ENCODE results near the gene LCK.
"Not testable (repeated sequence)": the region's sequence is repeated elsewhere in the genome, so short reads cannot be mapped to it uniquely, and the experiment has no call there.

The LCK gene

DNA sequence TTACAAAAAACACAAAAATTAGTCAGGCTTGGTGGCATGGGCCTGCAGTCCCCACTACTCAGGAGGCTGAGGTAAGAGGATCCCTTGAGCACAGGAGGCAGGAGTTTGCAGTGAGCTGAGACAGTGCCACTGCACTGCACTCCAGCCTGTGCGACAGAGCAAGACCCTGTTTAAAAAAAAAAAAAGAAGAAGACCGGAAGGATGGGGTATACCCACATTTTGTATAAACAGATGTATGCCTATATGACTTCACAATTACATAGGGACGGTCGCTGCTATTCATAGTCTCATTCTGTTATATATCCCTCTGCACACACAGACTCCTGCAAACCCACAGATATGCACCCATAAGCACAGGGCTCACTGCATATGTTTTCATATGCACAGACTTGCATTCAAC lies 12.7 kb downstream of the LCK start:
- no peak overlapping the region for H3K4me2 ChIP-seq (ENCODE audit: low read length)
- H3K27me3 ChIP-seq (ENCODE audit: control insufficient read depth, insufficient read depth, low read length) = peaks cover 10% of the 10 kb centered on the region
- peaks cover 5% of the 10 kb centered on the region for H3K4me1 ChIP-seq (ENCODE audit: control insufficient read depth, insufficient read depth, low read length)
- H3K4me3 ChIP-seq (ENCODE audit: low read length) = no peak overlapping the region
- H3K9me3 ChIP-seq (replicated peaks; ENCODE audit: low read length) = no peaks in the 10 kb centered on the region
- no peak overlapping the region for H3K9ac ChIP-seq (ENCODE audit: low read depth, low read length)
- no peaks in the 10 kb centered on the region for H3K36me3 ChIP-seq (ENCODE audit: insufficient read depth, low read length)

DNA sequence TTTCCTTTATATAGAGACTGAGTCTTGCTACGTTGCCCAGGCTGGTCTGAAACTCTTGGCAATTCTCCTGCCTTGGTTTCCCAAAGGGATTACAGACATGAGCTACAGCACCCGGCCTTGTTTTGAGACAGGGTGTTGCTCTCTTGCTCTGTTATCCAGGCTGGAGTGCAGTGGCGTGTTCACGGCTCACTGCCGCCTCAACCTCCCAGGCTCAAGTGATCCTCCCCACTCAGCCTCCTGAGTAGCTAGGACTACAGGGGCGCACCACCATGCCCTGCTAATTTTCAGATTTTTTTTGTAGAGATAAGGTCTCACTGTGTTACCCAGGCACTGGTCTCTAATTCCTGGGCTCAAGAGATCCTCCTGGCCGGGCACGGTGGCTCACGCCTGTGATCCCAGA lies 14.8 kb downstream of the LCK start:
- H3K9ac ChIP-seq (ENCODE audit: low read depth, low read length) = no peak overlapping the region
- peaks cover 15% of the 10 kb centered on the region for H3K27me3 ChIP-seq (ENCODE audit: control insufficient read depth, insufficient read depth, low read length)
- peaks cover 5% of the 10 kb centered on the region for H3K4me1 ChIP-seq (ENCODE audit: control insufficient read depth, insufficient read depth, low read length)
- H3K4me2 ChIP-seq (ENCODE audit: low read length) = no peak overlapping the region
- H3K9me3 ChIP-seq (replicated peaks; ENCODE audit: low read length) = no peaks in the 10 kb centered on the region
- no peak overlapping the region for H3K4me3 ChIP-seq (ENCODE audit: low read length)
- no peaks in the 10 kb centered on the region for H3K36me3 ChIP-seq (ENCODE audit: insufficient read depth, low read length)

DNA sequence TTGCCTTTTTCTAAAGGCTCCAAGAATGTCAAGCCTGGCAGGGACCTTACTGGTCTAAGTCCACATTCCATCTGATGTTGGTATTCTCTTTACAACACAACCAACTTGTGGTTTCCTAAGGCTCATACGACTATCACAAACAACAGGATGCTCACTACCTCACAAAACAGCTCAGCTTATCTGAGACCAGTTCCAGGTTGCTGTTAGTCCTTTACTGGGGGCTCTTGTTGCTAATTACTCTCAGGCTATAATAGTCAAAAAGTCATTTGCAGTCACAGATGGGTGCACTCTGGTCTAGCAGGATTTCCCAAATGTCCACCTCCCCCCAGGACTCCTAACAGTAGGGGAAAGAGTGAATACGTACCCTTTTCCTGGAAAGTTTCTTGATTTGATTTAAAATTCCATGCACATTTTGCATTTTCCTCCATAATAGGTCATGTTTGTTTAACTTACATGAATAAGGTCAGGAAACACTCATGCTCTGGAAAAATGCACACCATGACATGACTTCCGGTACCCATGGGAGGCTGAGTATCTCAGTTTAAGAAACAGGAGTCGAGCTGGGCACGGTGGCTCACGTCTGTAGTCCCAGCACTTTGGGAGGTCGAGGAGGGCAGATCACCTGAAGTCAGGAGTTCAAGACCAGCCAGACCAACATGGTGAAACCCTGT lies 16.0 kb downstream of the LCK start:
- H3K27me3 ChIP-seq (ENCODE audit: control insufficient read depth, insufficient read depth, low read length) = peaks cover 24% of the 10 kb centered on the region
- no peak overlapping the region for H3K9ac ChIP-seq (ENCODE audit: low read depth, low read length)
- no peak overlapping the region for H3K4me3 ChIP-seq (ENCODE audit: low read length)
- peaks cover 5% of the 10 kb centered on the region for H3K4me1 ChIP-seq (ENCODE audit: control insufficient read depth, insufficient read depth, low read length)
- no peak overlapping the region for H3K4me2 ChIP-seq (ENCODE audit: low read length)
- H3K9me3 ChIP-seq (replicated peaks; ENCODE audit: low read length) = no peaks in the 10 kb centered on the region
- H3K36me3 ChIP-seq (ENCODE audit: insufficient read depth, low read length) = no peaks in the 10 kb centered on the region

GRCh38 chr1:32269744-32270143 lies 18.7 kb downstream of the LCK start:
- Histone ChIP-seq H3K27me3 (ENCODE audit: control insufficient read depth, insufficient read depth, low read length) (peaks cover 39% of the 10 kb centered on the region), H3K9me3 (replicated peaks; ENCODE audit: low read length) (no peaks in the 10 kb centered on the region), H3K36me3 (ENCODE audit: insufficient read depth, low read length) (no peaks in the 10 kb centered on the region), H3K4me2 (ENCODE audit: low read length) (no peak overlapping the region), H3K4me3 (ENCODE audit: low read length) (no peak overlapping the region), H3K9ac (ENCODE audit: low read depth, low read length) (no peak overlapping the region), H3K4me1 (ENCODE audit: control insufficient read depth, insufficient read depth, low read length) (peaks cover 5% of the 10 kb centered on the region)

DNA sequence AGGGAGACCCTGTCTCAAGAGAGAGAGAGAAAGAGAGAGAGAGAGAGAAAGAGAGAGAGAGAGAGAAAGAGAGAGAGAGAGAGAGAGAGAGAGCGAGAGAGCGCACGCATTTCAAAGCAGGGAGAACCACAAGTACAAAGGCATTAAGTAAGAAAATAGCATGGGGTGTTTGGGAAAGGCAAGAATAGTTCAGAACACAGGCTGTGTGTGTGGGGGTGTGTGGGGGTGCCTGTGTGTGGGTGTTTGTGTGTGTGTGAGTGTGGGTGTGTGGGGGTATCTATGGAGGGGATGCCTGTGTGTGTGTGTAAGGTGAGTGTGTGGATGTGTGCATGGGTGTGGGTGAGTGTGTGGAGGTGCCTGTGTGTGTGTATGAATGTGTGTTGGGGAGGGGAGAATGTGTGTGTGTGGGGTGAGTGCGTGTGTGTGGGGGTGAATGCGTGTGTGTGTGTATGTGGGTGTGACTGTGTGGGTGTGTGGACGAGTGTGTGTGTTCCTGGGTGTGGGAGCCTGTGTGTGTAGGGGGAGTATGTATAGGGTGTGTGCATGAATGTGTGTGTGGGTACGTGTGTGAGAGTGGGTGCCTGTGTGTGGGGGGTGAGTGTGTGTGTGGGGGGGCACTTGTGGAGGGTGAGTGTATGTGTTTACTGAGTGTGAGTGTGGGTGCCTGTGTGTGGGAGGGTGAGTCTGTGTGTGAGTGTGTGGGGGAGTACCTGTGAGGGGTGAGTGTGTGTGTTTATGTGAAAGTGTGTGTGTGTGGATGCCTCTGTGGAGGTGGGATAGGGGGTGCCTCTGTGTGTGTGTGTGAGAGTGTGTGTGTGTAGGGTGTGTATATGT lies 21.7 kb downstream of the LCK start:
- H3K4me1 ChIP-seq (ENCODE audit: control insufficient read depth, insufficient read depth, low read length) = no peaks in the 10 kb centered on the region
- H3K9ac ChIP-seq (ENCODE audit: low read depth, low read length) = no peak overlapping the region
- peaks cover 65% of the 10 kb centered on the region for H3K27me3 ChIP-seq (ENCODE audit: control insufficient read depth, insufficient read depth, low read length)
- H3K9me3 ChIP-seq (replicated peaks; ENCODE audit: low read length) = no peaks in the 10 kb centered on the region
- no peak overlapping the region for H3K4me2 ChIP-seq (ENCODE audit: low read length)
- no peak overlapping the region for H3K4me3 ChIP-seq (ENCODE audit: low read length)
- no peaks in the 10 kb centered on the region for H3K36me3 ChIP-seq (ENCODE audit: insufficient read depth, low read length)

- Histone ChIP-seq H3K27me3 (ENCODE audit: control insufficient read depth, insufficient read depth, low read length) (peaks cover 65% of the 10 kb centered on the region), H3K36me3 (ENCODE audit: insufficient read depth, low read length) (no peaks in the 10 kb centered on the region), H3K4me2 (ENCODE audit: low read length) (no peak overlapping the region), H3K9me3 (replicated peaks; ENCODE audit: low read length) (no peaks in the 10 kb centered on the region), H3K4me1 (ENCODE audit: control insufficient read depth, insufficient read depth, low read length) (no peaks in the 10 kb centered on the region), H3K9ac (ENCODE audit: low read depth, low read length) (no peak overlapping the region), H3K4me3 (ENCODE audit: low read length) (no peak overlapping the region)
Observed at GRCh38 chr1:32273391-32274208, 22.5 kb downstream of the LCK start.

DNA sequence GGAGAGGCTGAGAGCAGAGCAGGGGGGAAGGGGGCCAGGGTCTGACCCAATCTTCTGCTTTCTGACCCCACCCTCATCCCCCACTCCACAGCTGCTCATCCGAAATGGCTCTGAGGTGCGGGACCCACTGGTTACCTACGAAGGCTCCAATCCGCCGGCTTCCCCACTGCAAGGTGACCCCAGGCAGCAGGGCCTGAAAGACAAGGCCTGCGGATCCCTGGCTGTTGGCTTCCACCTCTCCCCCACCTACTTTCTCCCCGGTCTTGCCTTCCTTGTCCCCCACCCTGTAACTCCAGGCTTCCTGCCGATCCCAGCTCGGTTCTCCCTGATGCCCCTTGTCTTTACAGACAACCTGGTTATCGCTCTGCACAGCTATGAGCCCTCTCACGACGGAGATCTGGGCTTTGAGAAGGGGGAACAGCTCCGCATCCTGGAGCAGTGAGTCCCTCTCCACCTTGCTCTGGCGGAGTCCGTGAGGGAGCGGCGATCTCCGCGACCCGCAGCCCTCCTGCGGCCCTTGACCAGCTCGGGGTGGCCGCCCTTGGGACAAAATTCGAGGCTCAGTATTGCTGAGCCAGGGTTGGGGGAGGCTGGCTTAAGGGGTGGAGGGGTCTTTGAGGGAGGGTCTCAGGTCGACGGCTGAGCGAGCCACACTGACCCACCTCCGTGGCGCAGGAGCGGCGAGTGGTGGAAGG lies 23.7 kb downstream of the LCK start:
- H3K4me1 ChIP-seq (ENCODE audit: control insufficient read depth, insufficient read depth, low read length) = no peaks in the 10 kb centered on the region
- no peak overlapping the region for H3K9ac ChIP-seq (ENCODE audit: low read depth, low read length)
- no peak overlapping the region for H3K4me3 ChIP-seq (ENCODE audit: low read length)
- H3K9me3 ChIP-seq (replicated peaks; ENCODE audit: low read length) = no peaks in the 10 kb centered on the region
- H3K36me3 ChIP-seq (ENCODE audit: insufficient read depth, low read length) = no peaks in the 10 kb centered on the region
- peaks cover 71% of the 10 kb centered on the region for H3K27me3 ChIP-seq (ENCODE audit: control insufficient read depth, insufficient read depth, low read length)
- H3K4me2 ChIP-seq (ENCODE audit: low read length) = no peak overlapping the region

DNA sequence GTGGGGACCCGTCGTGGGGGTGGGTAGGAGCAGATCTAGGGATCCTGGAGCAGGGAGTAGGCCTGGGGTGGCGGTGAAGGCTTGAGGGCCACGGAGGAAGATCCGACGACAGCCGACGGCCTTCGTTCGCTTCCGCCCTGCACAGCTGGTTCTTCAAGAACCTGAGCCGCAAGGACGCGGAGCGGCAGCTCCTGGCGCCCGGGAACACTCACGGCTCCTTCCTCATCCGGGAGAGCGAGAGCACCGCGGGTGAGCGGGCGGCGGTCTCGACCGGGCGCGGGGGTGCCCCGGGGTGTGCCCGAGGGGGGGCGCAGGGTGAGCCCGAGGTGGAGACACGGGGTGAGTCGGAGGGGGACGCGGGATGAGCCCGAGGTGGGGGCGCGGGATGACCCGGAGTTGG lies 24.4 kb downstream of the LCK start:
- H3K4me2 ChIP-seq (ENCODE audit: low read length) = peak overlapping the region; percentile 15
- H3K9me3 ChIP-seq (replicated peaks; ENCODE audit: low read length) = no peaks in the 10 kb centered on the region
- peaks cover 71% of the 10 kb centered on the region for H3K27me3 ChIP-seq (ENCODE audit: control insufficient read depth, insufficient read depth, low read length)
- H3K4me1 ChIP-seq (ENCODE audit: control insufficient read depth, insufficient read depth, low read length) = no peaks in the 10 kb centered on the region
- no peaks in the 10 kb centered on the region for H3K36me3 ChIP-seq (ENCODE audit: insufficient read depth, low read length)
- H3K9ac ChIP-seq (ENCODE audit: low read depth, low read length) = no peak overlapping the region
- H3K4me3 ChIP-seq (ENCODE audit: low read length) = no peak overlapping the region

GRCh38 chr1:32276032-32276782 lies 25.1 kb downstream of the LCK start:
- H3K9ac ChIP-seq (ENCODE audit: low read depth, low read length) = no peak overlapping the region

DNA sequence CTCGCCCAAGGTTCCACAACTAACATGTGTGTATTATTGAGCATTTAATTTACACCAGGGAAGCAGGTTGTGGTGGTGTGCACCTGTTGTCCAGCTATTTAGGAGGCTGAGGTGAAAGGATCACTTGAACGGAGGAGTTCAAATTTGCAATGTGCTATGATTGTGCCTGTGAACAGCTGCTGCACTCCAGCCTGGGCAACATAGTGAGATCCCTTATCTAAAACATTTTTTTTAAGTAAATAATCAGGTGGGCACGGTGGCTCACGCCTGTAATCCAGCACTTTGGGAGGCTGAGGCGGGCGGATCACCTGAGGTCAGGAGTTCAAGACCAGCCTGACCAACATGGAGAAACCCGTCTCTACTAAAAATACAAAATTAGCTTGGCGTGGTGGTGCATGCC lies 33.7 kb downstream of the LCK start:
- H3K9me3 ChIP-seq (replicated peaks; ENCODE audit: low read length); H3K9ac ChIP-seq (ENCODE audit: low read depth, low read length); H3K4me2 ChIP-seq (ENCODE audit: low read length); H3K4me1 ChIP-seq (ENCODE audit: control insufficient read depth, insufficient read depth, low read length); H3K27me3 ChIP-seq (ENCODE audit: control insufficient read depth, insufficient read depth, low read length); H3K4me3 ChIP-seq (ENCODE audit: low read length); H3K36me3 ChIP-seq (ENCODE audit: insufficient read depth, low read length): not testable (repeated sequence)

More at GRCh38 chr1:32276032-32276782, 25.1 kb downstream of the LCK start:
- Histone ChIP-seq H3K4me3 (ENCODE audit: low read length) (no peak overlapping the region), H3K36me3 (ENCODE audit: insufficient read depth, low read length) (no peaks in the 10 kb centered on the region), H3K4me2 (ENCODE audit: low read length) (no peak overlapping the region), H3K27me3 (ENCODE audit: control insufficient read depth, insufficient read depth, low read length) (peaks cover 68% of the 10 kb centered on the region), H3K9me3 (replicated peaks; ENCODE audit: low read length) (no peaks in the 10 kb centered on the region), H3K4me1 (ENCODE audit: control insufficient read depth, insufficient read depth, low read length) (no peaks in the 10 kb centered on the region)
